IPS-20b (cell line): Measurements from ENCODE around the gene JCAD.

Source experiments
- H3K27ac ChIP-seq: one replicate; pipeline ENCODE4 v1.5.1; 2013; ENCODE audit warnings: low read length
- H3K27me3 ChIP-seq: 2 replicates; pipeline ENCODE4 v1.6.1; 2013; ENCODE audit warnings: mild to moderate bottlenecking, low read length, inconsistent platforms; ENCODE audit not compliant: insufficient read depth
- H3K36me3 ChIP-seq: 2 replicates; pipeline ENCODE4 v1.6.1; 2013; ENCODE audit warnings: low read depth, mild to moderate bottlenecking, inconsistent platforms, low read length, moderate library complexity; ENCODE audit not compliant: insufficient read depth
- H3K4me1 ChIP-seq: 2 replicates; pipeline ENCODE4 v1.6.1; 2013; ENCODE audit warnings: mild to moderate bottlenecking, control low read depth, inconsistent platforms, low read length, moderate library complexity; ENCODE audit not compliant: insufficient read depth
- H3K4me3 ChIP-seq: 2 replicates; pipeline ENCODE4 v1.5.1; 2013; ENCODE audit warnings: mild to moderate bottlenecking, low read length, inconsistent platforms
- H3K9ac ChIP-seq: 2 replicates; pipeline ENCODE4 v1.6.1; 2013; ENCODE audit warnings: low read depth, mild to moderate bottlenecking, inconsistent platforms, low read length, moderate library complexity
- H3K9me3 ChIP-seq: 2 replicates; pipeline ENCODE4 v1.6.1; 2013; ENCODE audit warnings: mild to moderate bottlenecking, low read depth, low read length, inconsistent platforms; ENCODE audit not compliant: insufficient read depth

Gene JCAD

DNA sequence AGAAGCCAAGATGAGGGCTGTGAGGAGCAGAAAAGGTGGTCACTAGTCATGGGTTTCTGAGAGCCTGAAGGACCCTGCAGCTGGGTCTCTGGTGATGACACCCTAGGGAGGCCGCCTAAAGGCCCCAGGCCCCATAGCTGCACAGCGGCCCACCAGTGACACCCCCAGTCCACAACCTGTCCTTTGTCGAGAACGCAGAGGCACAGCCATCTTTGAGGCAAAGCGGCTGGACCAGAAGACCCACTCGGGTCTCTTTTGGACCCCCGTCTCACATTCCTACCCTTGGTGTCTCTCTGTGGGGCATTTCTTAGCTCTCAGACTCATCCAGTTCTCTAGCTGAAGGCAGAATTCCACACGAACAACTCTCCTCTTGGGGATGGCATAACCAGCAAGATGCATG is 18.8 kb downstream of the JCAD start:
- H3K9ac ChIP-seq = no peak overlapping the region
- no peaks in the 10 kb centered on the region for H3K27me3 ChIP-seq
- no peaks in the 10 kb centered on the region for H3K9me3 ChIP-seq
- H3K36me3 ChIP-seq = no peaks in the 10 kb centered on the region
- H3K4me3 ChIP-seq = no peak overlapping the region
- H3K27ac ChIP-seq = no peak overlapping the region
- no peaks in the 10 kb centered on the region for H3K4me1 ChIP-seq

- Histone ChIP-seq H3K9ac (no peak overlapping the region), H3K4me1 (peaks cover 3% of the 10 kb centered on the region; the same call in 1 of the 2 replicates), H3K27ac (no peak overlapping the region), H3K9me3 (no peaks in the 10 kb centered on the region), H3K27me3 (no peaks in the 10 kb centered on the region), H3K36me3 (no peaks in the 10 kb centered on the region), H3K4me3 (no peak overlapping the region)
Observed at GRCh38 chr10:30039988-30040387, 19.4 kb downstream of the JCAD start.

DNA sequence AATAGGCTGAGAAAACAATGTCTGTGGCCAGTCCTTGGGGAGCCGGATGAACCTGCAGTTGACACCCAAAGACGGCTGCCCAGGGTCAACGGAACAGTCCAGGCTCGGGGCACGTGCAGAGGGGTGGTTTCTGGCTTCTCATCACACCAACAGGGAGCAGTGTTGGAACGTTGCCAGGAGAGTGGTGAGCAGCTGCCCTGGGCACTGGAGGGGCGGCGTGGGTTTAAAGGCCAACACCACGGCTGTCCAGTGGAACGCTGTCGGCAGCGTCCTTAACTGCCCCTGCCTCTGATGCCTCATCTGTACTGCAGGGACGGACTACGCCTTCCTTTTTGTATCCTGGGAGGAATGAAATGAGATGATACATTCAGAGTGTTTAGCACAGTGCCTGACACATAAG is 19.8 kb downstream of the JCAD start:
- Histone ChIP-seq H3K4me1 (peaks cover 7% of the 10 kb centered on the region; the same call in 1 of the 2 replicates), H3K27me3 (no peaks in the 10 kb centered on the region), H3K36me3 (no peaks in the 10 kb centered on the region)

DNA sequence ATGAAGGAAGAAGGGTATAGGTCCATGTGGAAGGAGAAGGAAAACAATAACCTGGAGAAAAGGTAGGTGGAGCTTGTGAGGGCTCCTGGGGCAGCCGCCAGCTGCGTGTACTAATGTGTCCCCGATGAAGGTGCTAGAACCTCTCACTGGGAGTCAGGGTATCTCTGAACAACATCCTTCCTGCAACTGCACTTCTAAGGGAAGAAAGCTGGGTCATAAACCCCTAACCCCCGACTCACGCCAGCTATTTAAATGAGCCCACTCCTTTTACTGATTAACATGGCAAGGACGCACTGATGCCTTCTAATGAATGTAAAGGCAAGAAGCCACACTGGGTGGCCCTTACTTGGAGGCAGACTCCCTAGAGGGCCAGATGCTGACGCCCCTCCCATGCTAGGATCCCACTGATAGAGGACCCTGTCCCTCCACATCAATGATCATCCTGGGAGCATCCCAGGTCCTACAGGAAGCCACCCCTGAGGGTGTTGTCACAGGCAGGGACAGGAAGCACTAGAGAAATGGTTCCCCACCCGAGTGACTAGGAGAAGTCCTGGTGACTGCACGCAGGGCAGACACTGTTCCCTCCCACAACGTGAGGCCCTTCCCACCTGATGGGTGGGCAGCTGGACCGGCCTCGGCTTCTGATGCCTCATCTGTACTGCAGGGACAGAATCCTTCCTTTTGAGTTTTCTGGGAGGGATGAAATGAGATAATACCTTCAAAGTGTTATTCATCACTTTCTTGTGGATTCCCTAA is 20.4 kb downstream of the JCAD start:
- H3K4me1 ChIP-seq = peaks cover 11% of the 10 kb centered on the region; the same call in 1 of the 2 replicates
- no peak overlapping the region for H3K27ac ChIP-seq
- no peaks in the 10 kb centered on the region for H3K27me3 ChIP-seq
- H3K9ac ChIP-seq = no peak overlapping the region
- H3K36me3 ChIP-seq = no peaks in the 10 kb centered on the region
- H3K9me3 ChIP-seq = no peaks in the 10 kb centered on the region
- no peak overlapping the region for H3K4me3 ChIP-seq

More for the DNA sequence above, 19.8 kb downstream of the JCAD start:
- H3K27ac ChIP-seq = no peak overlapping the region
- H3K9ac ChIP-seq = no peak overlapping the region
- no peak overlapping the region for H3K4me3 ChIP-seq
- H3K9me3 ChIP-seq = no peaks in the 10 kb centered on the region

DNA sequence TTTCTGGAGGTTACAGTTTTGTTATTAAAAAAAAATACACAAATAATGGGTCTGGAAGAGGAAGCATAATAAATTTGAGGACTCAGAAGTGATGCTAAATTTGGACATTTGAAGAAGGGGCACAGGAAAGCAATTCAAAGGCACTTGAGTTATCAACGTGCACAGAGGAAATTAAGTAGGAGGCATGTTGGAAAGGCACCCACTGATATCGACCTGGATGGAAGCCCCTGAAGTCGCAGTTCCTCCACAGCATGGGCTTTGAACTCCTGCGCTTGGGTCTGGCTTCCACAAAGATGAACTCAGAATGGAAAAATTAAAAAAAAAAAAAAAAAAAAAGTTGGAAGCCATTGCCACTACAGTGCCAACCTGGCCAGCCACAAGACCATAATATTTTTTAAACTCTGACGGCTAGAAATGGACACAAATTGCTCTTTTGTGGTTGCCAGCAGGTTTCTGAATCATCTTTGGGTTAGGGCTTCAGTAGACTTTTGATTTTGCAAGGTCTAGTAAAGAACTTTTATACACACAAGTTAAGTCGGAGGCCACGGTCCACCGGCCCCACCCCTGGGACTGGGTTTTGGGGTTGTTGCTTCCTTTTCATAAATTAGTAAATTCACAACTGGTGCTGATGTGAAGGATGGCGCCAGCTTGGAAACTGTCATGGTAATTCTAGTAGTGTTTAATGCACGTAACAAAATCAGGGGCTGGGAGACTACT is 21.6 kb downstream of the JCAD start:
- Histone ChIP-seq H3K27me3 (no peaks in the 10 kb centered on the region), H3K4me3 (no peak overlapping the region), H3K27ac (no peak overlapping the region), H3K9ac (no peak overlapping the region), H3K4me1 (peaks cover 11% of the 10 kb centered on the region; the same call in 1 of the 2 replicates), H3K9me3 (no peaks in the 10 kb centered on the region), H3K36me3 (no peaks in the 10 kb centered on the region)

GRCh38 chr10:30036811-30037210 is 22.6 kb downstream of the JCAD start:
- Histone ChIP-seq H3K4me1 (peaks cover 11% of the 10 kb centered on the region; the same call in 1 of the 2 replicates), H3K9me3 (no peaks in the 10 kb centered on the region), H3K9ac (no peak overlapping the region), H3K36me3 (no peaks in the 10 kb centered on the region), H3K27ac (no peak overlapping the region), H3K27me3 (no peaks in the 10 kb centered on the region), H3K4me3 (no peak overlapping the region)

- Histone ChIP-seq H3K36me3 (no peaks in the 10 kb centered on the region), H3K4me1 (peaks cover 11% of the 10 kb centered on the region; the same call in 1 of the 2 replicates), H3K4me3 (no peak overlapping the region)
Observed at GRCh38 chr10:30036341-30036740, 23.0 kb downstream of the JCAD start.

DNA sequence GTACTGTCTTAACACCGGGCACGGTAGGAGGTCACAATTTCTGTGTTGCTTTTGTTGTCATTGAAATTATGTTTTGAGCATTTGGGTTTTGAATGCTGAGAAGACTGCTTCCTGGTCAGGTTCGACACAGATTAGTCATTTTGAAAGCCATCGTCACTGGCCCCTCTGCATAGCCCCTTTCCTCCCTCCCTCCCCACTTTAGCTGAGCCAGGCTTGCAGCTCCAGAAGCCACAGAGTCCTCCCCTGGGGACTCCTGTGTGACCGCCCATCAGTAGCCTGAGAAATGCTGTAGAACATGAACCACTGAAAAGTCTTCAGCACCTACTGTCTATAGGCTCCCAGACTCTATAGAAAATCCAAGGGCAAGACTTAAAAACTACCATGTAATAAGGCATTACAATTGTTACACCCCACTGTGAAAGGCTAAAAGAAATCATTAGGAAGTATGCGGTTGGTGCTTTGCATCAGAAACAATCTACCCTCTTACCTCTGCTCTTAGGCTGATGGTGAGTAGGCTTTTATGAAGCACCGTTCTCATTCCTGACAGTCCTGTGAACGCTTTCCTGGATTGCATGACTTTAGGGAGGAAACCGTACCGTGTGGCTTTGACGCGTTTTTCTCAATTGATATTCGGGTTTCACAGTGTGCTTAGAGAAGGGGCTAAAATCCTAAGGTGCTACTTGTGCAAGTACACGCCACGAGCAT is 24.8 kb downstream of the JCAD start:
- H3K27me3 ChIP-seq = no peaks in the 10 kb centered on the region
- H3K27ac ChIP-seq = no peak overlapping the region
- H3K4me3 ChIP-seq = peak overlapping the region; percentile 25; the same call in 1 of the 2 replicates
- H3K9ac ChIP-seq = no peak overlapping the region
- H3K4me1 ChIP-seq = peaks cover 11% of the 10 kb centered on the region; the same call in 1 of the 2 replicates
- no peaks in the 10 kb centered on the region for H3K9me3 ChIP-seq
- H3K36me3 ChIP-seq = no peaks in the 10 kb centered on the region

More at GRCh38 chr10:30036341-30036740, 23.0 kb downstream of the JCAD start:
- H3K27ac ChIP-seq = no peak overlapping the region
- no peaks in the 10 kb centered on the region for H3K27me3 ChIP-seq
- H3K9ac ChIP-seq = no peak overlapping the region
- no peaks in the 10 kb centered on the region for H3K9me3 ChIP-seq

GRCh38 chr10:30032125-30032524 is 27.3 kb downstream of the JCAD start:
- H3K4me1 ChIP-seq = peaks cover 11% of the 10 kb centered on the region; the same call in 1 of the 2 replicates
- no peaks in the 10 kb centered on the region for H3K27me3 ChIP-seq

DNA sequence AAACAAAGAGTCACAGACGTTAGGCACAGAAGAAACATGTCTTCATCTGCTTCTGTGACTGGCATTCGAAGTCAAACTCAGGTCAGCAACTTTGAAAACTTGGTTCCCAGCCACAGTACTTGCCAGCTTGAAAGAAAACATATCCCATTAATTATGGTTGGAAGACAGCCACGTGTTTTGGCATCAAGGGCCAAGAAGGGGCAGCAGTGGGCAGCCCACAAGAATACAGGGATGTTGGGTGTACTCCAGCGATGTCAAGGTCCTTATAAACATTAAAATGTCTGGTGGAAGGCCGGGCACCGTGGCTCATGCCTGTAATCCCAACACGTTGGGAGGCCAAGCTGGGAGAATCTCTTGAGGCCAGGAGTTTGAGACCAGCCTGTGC is 29.5 kb downstream of the JCAD start:
- Histone ChIP-seq H3K9ac (no peak overlapping the region), H3K36me3 (no peaks in the 10 kb centered on the region), H3K4me1 (peaks cover 7% of the 10 kb centered on the region; the same call in 1 of the 2 replicates), H3K4me3 (no peak overlapping the region), H3K27ac (no peak overlapping the region), H3K27me3 (no peaks in the 10 kb centered on the region), H3K9me3 (no peaks in the 10 kb centered on the region)

More at GRCh38 chr10:30032125-30032524, 27.3 kb downstream of the JCAD start:
- H3K9me3 ChIP-seq = no peaks in the 10 kb centered on the region
- H3K4me3 ChIP-seq = no peak overlapping the region
- H3K27ac ChIP-seq = no peak overlapping the region
- no peak overlapping the region for H3K9ac ChIP-seq
- H3K36me3 ChIP-seq = no peaks in the 10 kb centered on the region

DNA sequence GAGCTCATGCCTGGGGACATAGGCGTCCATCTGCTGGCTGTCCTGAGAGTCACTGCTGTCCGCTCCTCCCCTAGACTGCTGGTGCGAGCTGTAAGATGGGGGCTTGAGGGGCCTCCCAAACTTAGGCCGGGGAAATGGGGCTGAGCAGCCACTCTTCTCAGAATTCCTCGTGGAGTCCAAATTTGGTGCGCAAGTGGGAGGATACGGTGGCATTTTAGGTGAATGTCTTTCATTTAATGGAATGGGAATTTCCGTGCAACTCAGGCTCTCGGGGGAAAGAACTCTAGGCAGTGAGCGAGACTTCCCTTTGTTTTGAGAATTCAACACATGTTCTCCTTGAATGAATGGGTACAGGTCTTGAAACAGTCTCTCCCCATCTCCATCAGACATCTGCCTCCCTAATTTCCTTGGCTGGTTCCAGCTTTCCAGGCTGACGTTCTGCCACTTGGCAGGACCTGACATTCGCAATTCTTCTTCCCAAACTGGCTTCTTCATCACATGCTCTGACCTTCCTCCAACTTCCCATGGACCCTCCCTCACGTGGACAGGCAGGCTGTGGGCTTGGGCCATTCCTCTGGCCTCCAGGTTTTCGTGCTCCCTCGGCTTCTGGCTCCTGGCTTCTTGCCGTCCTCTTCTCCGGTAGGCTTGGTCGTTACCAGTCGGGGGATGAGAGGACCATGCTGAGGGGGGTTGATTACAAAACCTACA is 30.1 kb downstream of the JCAD start:
- H3K27me3 ChIP-seq = no peaks in the 10 kb centered on the region
- no peak overlapping the region for H3K9ac ChIP-seq
- H3K4me3 ChIP-seq = no peak overlapping the region
- H3K4me1 ChIP-seq = peaks cover 2% of the 10 kb centered on the region; the same call in 1 of the 2 replicates
- no peak overlapping the region for H3K27ac ChIP-seq
- no peaks in the 10 kb centered on the region for H3K9me3 ChIP-seq
- H3K36me3 ChIP-seq = no peaks in the 10 kb centered on the region
